IPS-18c (cell line): ENCODE measurements around the gene MYOM1.

ENCODE experiments used
- H3K4me3 ChIP-seq: 2 replicates; pipeline ENCODE4 v1.7.0; 2013; ENCODE audit warnings: low read depth, mild to moderate bottlenecking, low read length, moderate library complexity; ENCODE audit not compliant: insufficient read depth
- H3K9me3 ChIP-seq: one replicate; pipeline ENCODE4 v1.6.1; 2013; ENCODE audit warnings: mild to moderate bottlenecking, low read length, moderate library complexity; ENCODE audit not compliant: control insufficient read depth, insufficient read depth

MYOM1 gene

GRCh38 chr18:3219631-3220335 is at the start of gene MYOM1:
TSS of gene MYOM1 (minus strand) at chr18:3219968. CDS start at chr18:3215223, 4,745 bp downstream.
- H3K4me3 ChIP-seq: no peak within 1 kb of the TSS
- H3K9me3 ChIP-seq: no peaks in the 10 kb centered on the region

GRCh38 chr18:3269241-3269913 is 49.6 kb upstream of the MYOM1 start:
- Histone ChIP-seq H3K9me3 (no peaks in the 10 kb centered on the region), H3K4me3 (no peak overlapping the region)

- Histone ChIP-seq H3K4me3 (no peak overlapping the region), H3K9me3 (no peaks in the 10 kb centered on the region)
Observed at GRCh38 chr18:3268306-3268705, 48.5 kb upstream of the MYOM1 start.

DNA sequence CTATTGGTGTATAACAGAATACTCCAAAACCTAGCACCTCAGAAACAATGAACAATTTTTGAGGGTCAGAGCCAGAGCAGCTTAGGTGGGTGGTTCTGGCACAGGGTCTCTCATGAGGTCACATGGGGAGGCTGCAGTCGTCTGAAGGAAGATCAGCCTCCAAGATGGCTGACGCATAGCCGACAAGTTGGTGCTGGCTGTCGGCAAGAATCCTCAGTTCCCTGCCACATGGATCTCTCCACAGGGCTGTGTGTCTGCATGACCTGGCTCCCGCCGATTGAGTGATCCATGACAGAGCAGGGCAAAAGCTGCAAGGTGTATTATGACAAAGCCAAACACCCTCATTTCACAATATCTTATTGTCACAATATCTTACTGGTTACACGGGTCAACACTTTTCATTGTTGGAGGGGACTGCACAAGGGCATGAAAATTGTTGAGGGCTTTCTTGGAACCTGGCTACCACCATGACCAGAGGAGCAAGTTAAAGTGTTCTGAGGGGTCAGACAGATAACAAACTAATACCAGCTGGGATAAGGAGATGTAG is 46.4 kb upstream of the MYOM1 start:
- Histone ChIP-seq H3K9me3 (no peaks in the 10 kb centered on the region), H3K4me3 (no peak overlapping the region)

DNA sequence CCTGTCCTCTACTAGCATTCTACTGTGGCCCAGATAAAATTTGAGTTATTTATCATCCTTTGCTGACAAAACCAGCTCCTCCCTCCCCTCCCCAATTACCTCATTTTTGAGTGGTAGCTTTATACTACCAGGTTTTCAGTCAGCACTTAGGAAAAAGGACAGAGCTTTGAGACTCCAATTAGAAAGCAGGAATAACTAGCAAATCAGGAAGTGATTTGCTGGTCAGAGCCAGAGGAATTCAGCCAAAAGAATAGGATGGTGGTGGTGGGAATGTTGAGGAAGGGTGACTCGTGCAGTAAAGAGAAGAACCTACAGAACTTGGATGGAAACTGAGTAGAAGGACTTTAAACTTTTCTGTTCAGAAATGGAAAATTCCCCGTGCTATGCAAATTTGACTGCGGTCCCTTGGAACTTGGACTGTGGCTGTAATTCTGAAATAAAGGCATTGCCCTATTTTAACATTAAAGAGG is 45.8 kb upstream of the MYOM1 start:
- H3K9me3 ChIP-seq: no peaks in the 10 kb centered on the region

GRCh38 chr18:3264362-3264761 is 44.6 kb upstream of the MYOM1 start:
- Histone ChIP-seq H3K4me3 (no peak overlapping the region), H3K9me3 (no peaks in the 10 kb centered on the region)

More for the DNA sequence above, 45.8 kb upstream of the MYOM1 start:
- H3K4me3 ChIP-seq: no peak overlapping the region

GRCh38 chr18:3263132-3263700 is 43.4 kb upstream of the MYOM1 start:
- no peaks in the 10 kb centered on the region for H3K9me3 ChIP-seq
- peak overlapping the region; percentile 91 for H3K4me3 ChIP-seq

- Histone ChIP-seq H3K4me3 (peak overlapping the region; percentile 91), H3K9me3 (no peaks in the 10 kb centered on the region)
Observed at GRCh38 chr18:3262234-3263131, 42.7 kb upstream of the MYOM1 start.

- no peaks in the 10 kb centered on the region for H3K9me3 ChIP-seq
- H3K4me3 ChIP-seq: peak within 1 kb of the TSS; percentile 91
Observed at GRCh38 chr18:3261373-3262233, 41.8 kb upstream of the MYOM1 start, which contains the start of gene MYL12B. TSS of gene MYL12B (plus strand) at chr18:3262133. CDS start at chr18:3272899, 10,766 bp downstream.

DNA sequence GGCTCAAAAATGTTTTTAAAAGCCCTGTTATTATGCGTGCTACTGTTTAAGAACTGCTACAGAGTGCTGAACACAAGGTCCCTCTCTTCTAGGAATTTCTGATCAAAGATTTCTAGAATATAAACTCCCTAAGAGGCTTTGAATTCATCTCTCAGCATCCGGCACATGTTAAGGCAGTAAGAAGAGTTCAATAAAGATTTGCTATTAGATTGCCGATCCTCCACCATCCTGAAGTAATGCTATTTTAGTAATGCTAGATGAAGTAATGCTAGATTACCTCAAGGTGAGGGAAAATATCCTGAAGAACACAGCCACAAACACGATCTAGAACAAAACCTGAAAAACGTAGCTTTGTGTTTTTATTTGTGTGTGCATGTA is 41.2 kb upstream of the MYOM1 start:
- peak overlapping the region; percentile 91 for H3K4me3 ChIP-seq

DNA sequence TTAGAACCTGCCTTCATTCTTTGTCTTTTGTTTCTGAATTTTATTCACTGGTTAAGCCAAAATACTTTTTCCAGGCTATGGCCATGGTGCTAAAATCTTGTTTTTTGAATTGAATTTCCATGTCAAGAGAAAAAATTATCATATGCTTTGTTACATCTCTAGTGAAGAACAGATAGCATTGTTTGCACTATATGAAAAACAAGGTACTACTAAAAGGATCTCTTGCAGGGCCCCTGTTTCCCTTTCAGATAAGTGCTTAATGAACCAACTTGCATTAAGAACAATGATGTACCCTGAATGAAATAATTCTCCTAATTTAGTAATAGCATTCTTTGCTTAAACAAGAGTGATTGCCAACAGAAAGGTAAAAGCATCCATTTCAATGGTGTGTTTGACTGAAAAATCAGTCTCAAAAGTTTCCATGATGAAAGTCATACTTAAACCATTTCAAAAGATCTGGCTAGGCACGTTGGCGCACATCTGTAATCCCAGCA is 37.9 kb upstream of the MYOM1 start:
- Histone ChIP-seq H3K4me3 (no peak overlapping the region), H3K9me3 (no peaks in the 10 kb centered on the region)

More for the DNA sequence above, 41.2 kb upstream of the MYOM1 start:
- H3K9me3 ChIP-seq: no peaks in the 10 kb centered on the region

GRCh38 chr18:3256693-3257626 is 37.2 kb upstream of the MYOM1 start:
- Histone ChIP-seq H3K4me3 (no peak overlapping the region), H3K9me3 (no peaks in the 10 kb centered on the region)

- Histone ChIP-seq H3K9me3 (no peaks in the 10 kb centered on the region), H3K4me3 (no peak overlapping the region)
Observed at GRCh38 chr18:3255611-3256165, 35.9 kb upstream of the MYOM1 start.

DNA sequence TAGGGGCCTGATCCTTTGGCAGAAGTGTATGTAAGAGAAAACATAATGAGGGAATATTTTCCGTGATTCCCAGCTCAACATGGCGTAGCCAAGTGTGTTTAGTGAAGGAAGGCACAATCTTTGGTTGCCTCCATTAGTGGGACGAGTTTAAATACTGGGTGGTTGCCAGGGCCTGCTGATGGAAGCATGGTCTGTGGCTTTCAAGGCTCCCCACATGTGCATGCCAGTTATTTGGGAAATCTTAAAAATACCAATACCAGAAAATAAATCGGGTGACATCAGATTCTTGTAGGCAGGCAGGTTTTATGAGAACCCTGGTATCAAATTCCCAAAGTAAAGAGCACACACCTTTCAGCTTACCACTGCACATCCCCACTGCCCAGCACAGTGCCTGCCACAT is 35.0 kb upstream of the MYOM1 start:
- Histone ChIP-seq H3K4me3 (no peak overlapping the region), H3K9me3 (no peaks in the 10 kb centered on the region)

GRCh38 chr18:3252843-3253242 is 33.1 kb upstream of the MYOM1 start:
- Histone ChIP-seq H3K9me3 (no peaks in the 10 kb centered on the region), H3K4me3 (no peak overlapping the region)
